Fibroblast of pulmonary artery (primary cell): Measurements from ENCODE around the gene CD80.

Experiments used
- DNase-seq: peaks from one replicate; pipeline ENCODE4 v3.0.0-alpha.2; 2010; ENCODE audit warnings: low read depth
- H3K4me3 ChIP-seq: replicated peaks from 2 replicates; pipeline ENCODE4 v1.5.1; 2011; ENCODE audit warnings: low read depth, mild to moderate bottlenecking, control low read depth, low read length, moderate library complexity
- TF ChIP-seq, protein P1 (sequence below): IDR thresholded peaks from 2 replicates; pipeline ENCODE4 v1.5.1; 2011; ENCODE audit warnings: mild to moderate bottlenecking, control low read depth, low read length, inconsistent platforms; ENCODE audit errors: missing control alignments

CD80 gene

DNA sequence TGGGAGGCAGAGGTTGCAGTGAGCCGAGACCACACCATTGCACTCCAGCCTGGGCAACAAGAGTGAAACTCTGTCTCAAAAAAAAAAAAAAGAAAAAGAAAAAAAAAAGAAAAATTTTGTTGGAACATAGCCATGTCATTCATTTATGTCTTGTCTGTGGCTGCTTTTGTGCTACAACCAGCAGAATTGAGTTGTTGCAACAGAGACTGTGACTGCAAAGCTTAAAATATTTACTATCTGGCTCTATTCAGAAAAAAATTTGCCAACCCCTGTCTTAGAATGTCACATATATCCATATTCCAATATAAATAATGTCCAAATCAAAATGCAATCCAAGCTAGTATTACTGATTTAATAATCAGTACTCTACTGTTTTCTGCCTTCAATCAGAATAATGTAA lies 25.1 kb downstream of the CD80 start:
- TF ChIP-seq, protein P1, sequence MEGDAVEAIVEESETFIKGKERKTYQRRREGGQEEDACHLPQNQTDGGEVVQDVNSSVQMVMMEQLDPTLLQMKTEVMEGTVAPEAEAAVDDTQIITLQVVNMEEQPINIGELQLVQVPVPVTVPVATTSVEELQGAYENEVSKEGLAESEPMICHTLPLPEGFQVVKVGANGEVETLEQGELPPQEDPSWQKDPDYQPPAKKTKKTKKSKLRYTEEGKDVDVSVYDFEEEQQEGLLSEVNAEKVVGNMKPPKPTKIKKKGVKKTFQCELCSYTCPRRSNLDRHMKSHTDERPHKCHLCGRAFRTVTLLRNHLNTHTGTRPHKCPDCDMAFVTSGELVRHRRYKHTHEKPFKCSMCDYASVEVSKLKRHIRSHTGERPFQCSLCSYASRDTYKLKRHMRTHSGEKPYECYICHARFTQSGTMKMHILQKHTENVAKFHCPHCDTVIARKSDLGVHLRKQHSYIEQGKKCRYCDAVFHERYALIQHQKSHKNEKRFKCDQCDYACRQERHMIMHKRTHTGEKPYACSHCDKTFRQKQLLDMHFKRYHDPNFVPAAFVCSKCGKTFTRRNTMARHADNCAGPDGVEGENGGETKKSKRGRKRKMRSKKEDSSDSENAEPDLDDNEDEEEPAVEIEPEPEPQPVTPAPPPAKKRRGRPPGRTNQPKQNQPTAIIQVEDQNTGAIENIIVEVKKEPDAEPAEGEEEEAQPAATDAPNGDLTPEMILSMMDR = no peak
- H3K4me3 ChIP-seq = no peak overlapping the region
- DNase-seq = peak; percentile 12

DNA sequence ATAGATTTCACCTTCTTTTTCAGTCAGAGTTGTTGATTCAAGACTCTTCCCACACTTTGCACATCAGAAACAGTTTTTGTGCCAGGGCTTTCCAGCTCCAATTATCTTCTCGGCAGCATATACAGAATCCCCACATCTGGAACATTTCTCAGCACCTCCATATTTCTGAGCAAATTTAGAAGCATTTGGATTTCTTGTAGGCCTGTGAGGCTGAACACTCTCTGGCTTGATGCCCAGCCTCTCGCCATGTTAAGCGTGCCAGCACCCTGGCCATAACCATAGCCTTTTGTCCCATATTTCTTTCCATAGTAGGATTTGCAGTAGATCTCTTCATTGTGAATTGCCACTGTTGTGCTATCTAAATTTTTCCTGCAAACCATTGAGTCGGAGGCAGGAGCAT lies 28.3 kb downstream of the CD80 start:
- DNase-seq = no peak
- no peak overlapping the region for H3K4me3 ChIP-seq
- TF ChIP-seq, protein P1 = no peak

DNA sequence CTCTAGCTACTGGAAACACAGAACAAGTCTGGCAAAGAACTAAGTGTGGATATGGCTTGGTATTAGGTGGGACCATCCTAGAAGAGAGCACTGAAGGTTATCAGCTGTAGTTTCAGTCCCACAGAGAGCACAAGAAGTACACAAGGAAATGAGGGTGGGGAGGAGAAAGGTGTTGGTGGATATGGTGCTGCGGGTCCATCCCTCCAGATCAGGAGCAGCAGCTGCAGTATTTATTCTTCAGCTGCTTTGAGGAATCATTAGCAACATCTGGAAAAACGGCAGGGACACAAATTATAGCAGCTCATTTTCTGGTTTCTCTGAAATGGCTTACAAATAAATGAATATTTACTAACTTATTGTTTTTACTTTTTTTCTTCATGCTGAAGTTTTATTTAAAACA lies 29.0 kb downstream of the CD80 start:
- TF ChIP-seq, protein P1 = no peak
- DNase-seq = no peak
- no peak overlapping the region for H3K4me3 ChIP-seq

DNA sequence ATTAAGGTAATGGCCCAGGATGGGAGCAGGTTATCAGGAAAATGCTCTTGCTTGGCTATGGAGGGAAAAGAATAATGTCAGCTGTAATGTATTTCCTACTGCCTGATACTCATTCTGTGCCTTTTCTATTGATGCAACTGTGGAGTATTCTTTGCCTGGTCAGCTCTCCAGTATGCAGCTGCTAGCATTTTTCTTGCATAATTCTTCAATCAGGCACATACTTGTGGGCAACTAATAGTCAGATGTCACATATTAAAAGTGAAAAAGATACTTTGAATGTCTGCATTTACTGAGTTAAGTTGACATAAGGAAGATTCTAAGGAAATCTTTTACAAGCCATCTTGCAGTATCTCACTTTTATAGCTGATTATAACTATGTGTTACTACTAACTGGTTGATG lies 29.5 kb downstream of the CD80 start:
- H3K4me3 ChIP-seq = no peak overlapping the region
- DNase-seq = peak; percentile 43
- TF ChIP-seq, protein P1 = no peak

DNA sequence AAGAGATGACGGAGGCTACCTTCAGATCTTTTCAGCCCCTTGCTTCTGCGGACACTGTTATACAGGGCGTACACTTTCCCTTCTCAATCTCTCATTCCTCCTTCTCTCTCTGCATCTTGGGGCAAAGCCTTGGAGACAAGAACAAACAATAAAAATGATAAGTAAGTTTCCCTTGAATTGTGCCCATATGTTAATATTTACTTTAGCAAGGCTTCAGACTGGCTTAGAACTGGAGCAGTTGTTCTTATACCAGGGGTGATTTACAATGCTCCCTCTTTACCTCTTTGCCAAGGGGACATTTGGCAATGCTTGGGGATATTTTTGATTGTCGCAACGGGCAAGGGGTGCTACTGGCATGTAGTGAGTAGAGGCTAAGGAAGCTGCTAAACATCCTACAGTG lies 31.7 kb downstream of the CD80 start:
- TF ChIP-seq, protein P1 = no peak
- H3K4me3 ChIP-seq = no peak overlapping the region

DNA sequence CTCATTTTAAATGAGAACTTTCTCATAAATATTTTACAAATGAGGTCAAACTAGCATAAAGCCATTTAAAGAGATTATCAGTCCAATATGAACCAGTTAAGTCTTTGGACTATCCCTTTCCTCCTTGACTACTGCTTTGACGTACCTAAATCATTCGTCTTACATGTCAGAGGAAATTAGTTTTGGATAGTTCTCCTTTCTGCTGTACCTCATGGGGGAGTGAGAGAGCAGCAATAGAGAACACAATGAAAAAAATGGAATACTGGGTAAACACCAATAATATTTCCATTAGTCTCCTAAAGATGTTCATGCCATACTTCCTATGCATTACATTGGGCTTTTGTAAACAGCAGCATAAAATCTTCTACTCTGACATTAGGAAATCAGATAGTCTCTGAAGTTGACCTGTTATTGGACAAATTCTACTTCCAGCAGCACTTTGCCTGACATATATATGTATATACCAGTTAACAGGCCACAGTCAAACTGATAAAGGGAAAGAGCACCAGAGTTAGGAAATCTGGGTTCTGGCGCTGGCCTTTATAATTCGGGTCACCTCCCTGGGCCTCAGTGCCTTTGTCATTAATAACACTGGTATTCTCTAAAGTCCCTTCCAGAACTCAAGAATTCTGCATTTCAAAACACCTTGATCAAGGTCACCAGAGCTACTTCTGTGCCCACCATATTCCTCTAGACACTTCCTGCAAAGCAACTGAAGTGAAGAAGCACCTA lies 34.3 kb downstream of the CD80 start:
- DNase-seq = peak; percentile 47
- TF ChIP-seq, protein P1 = peak; percentile 56
- no peak overlapping the region for H3K4me3 ChIP-seq

More for the DNA sequence above, 31.7 kb downstream of the CD80 start:
- no peak for DNase-seq

DNA sequence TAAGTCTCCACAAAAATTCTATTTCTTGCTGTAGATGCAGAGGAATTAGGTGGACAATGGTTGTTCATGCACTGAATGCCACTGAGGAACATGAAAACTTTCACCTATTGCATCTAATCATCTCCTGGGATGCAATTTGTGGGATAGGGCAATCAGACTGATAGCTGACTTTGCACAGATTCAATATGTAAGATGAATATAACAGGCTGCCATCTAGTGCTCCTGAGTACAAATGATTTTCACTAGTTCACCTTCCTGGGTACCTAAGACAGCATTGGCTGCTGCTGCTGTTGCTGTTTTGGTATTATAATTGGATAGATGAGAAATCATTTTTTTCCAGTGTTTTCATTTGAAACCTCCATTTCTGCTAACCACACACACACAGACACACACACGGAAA lies 41.4 kb downstream of the CD80 start:
- TF ChIP-seq, protein P1 = no peak
- no peak overlapping the region for H3K4me3 ChIP-seq
- no peak for DNase-seq
